GM06990 (cell line): Measurements from ENCODE around the gene CXCR4.

Experiments used
- DNase-seq: peaks from one replicate; pipeline ENCODE4 v3.0.0-alpha.2; 2011; ENCODE audit not compliant: insufficient read length; ENCODE audit errors: extremely low read depth
- H3K27me3 ChIP-seq: replicated peaks from 2 replicates; pipeline ENCODE4 v1.6.0; 2011; ENCODE audit warnings: low read length; ENCODE audit not compliant: control insufficient read depth, insufficient read depth
- H3K36me3 ChIP-seq: 2 replicates; pipeline ENCODE4 v1.5.1; 2011; ENCODE audit warnings: low read length; ENCODE audit not compliant: control insufficient read depth, insufficient read depth
- H3K4me3 ChIP-seq: replicated peaks from 2 replicates; pipeline ENCODE4 v1.5.1; 2011; ENCODE audit warnings: low read depth, mild to moderate bottlenecking, control low read depth, low read length
- TF ChIP-seq, protein P1 (sequence below): IDR thresholded peaks from 2 replicates; pipeline ENCODE4 v1.5.1; 2011; ENCODE audit warnings: low read length, control low read depth, mild to moderate bottlenecking, inconsistent platforms; ENCODE audit not compliant: insufficient read depth, poor library complexity, severe bottlenecking

The CXCR4 gene

DNA sequence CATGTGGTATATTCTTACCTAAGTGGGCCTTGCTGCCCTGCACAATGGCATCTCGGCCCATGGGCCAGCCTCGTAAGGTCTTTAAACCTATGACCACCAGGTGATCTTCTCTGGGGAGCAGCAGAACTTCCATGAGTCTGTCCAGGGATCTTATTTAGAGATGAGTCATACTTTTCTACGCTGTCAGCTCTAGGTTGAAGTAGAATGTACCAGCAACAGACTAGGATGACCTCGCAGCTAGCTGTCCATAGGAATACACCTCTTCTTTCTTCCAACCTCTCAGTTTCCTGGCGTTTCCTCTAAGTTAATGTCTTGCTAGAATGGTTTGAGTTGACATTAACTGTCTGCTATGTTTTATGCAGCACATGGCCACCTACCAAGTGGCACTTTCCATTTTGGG, 15.6 kb upstream of the CXCR4 start:
- peaks cover 1% of the 10 kb centered on the region for H3K27me3 ChIP-seq
- no peak overlapping the region for H3K4me3 ChIP-seq
- no peak for DNase-seq
- TF ChIP-seq, protein P1, sequence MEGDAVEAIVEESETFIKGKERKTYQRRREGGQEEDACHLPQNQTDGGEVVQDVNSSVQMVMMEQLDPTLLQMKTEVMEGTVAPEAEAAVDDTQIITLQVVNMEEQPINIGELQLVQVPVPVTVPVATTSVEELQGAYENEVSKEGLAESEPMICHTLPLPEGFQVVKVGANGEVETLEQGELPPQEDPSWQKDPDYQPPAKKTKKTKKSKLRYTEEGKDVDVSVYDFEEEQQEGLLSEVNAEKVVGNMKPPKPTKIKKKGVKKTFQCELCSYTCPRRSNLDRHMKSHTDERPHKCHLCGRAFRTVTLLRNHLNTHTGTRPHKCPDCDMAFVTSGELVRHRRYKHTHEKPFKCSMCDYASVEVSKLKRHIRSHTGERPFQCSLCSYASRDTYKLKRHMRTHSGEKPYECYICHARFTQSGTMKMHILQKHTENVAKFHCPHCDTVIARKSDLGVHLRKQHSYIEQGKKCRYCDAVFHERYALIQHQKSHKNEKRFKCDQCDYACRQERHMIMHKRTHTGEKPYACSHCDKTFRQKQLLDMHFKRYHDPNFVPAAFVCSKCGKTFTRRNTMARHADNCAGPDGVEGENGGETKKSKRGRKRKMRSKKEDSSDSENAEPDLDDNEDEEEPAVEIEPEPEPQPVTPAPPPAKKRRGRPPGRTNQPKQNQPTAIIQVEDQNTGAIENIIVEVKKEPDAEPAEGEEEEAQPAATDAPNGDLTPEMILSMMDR, result no peak
- H3K36me3 ChIP-seq, result no peaks in the 10 kb centered on the region

DNA sequence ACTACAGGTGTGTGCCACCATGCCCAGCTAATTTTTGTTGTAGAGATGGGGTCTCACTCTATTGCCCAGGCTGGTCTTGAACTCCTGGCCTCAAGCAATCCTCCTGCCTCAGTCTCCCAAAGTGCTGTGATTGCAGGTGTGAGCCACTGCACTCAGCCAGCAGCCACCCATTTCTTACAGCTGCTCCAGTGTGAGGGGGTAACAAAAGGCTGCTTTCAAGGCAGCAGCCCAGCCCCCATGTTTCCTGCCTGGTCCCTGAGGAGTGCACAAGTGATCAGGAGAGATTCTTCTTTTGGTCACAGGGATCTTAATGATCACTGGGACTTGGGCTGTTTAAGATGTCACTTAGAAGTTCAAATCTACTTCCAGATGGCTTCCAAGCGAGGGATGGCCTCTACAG, 15.2 kb upstream of the CXCR4 start:
- peaks cover 1% of the 10 kb centered on the region for H3K27me3 ChIP-seq
- no peak overlapping the region for H3K4me3 ChIP-seq
- TF ChIP-seq, protein P1, result no peak
- no peak for DNase-seq
- no peaks in the 10 kb centered on the region for H3K36me3 ChIP-seq

DNA sequence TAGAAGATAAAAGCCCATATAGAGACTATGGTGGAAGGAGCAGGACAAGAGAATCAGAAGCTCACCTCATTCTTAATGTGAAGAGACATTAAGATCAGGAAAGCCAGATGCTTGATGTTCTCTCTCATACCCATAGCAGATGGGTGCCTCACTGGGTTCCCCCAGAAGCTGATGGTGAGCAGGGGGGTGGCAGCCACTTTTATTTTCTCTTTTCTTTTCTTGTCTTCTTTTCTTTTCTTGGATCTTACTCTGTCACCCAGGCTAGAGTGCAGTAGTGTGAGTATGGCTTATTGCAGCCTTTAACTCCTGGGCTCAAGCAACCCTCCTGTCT, 14.8 kb upstream of the CXCR4 start:
- no peak for DNase-seq
- Histone ChIP-seq H3K36me3 (no peaks in the 10 kb centered on the region), H3K4me3 (no peak overlapping the region; the same call in 1 of the 2 replicates), H3K27me3 (no peaks in the 10 kb centered on the region; the same call in 1 of the 2 replicates)
- TF ChIP-seq, protein P1, result no peak

GRCh38 chr2:136131961-136132824, 14.2 kb upstream of the CXCR4 start:
- H3K36me3 ChIP-seq, result no peaks in the 10 kb centered on the region
- peak; percentile 86 for DNase-seq
- H3K27me3 ChIP-seq, result no peaks in the 10 kb centered on the region; the same call in 1 of the 2 replicates
- peak overlapping the region; percentile 10; the same call in 1 of the 2 replicates for H3K4me3 ChIP-seq
- TF ChIP-seq, protein P1, result no peak

- DNase-seq, result peak; percentile 41
- TF ChIP-seq, protein P1, result no peak
- Histone ChIP-seq H3K4me3 (peak overlapping the region; percentile 10; the same call in 1 of the 2 replicates), H3K36me3 (no peaks in the 10 kb centered on the region), H3K27me3 (no peaks in the 10 kb centered on the region; the same call in 1 of the 2 replicates)
These were observed 13.6 kb upstream of the CXCR4 start for GRCh38 chr2:136131484-136131960.
